SK-N-SH (cell line): ENCODE data around the gene AOAH.

Source experiments
- MAX ChIP-seq: IDR thresholded peaks from 2 replicates; pipeline ENCODE4 v1.4.0; 2012; ENCODE audit warnings: low read depth
- RAD21 ChIP-seq: IDR thresholded peaks from 2 replicates; pipeline ENCODE4 v1.6.1; 2012; ENCODE audit warnings: mild to moderate bottlenecking, low read length
- SMC3 ChIP-seq: IDR thresholded peaks from 2 replicates; pipeline ENCODE4 v1.6.1; 2012; ENCODE audit warnings: low read depth, low read length, improper control_type of control experiment
- TF ChIP-seq, protein P1 (sequence below): fragments of 200-600 bp; sonication (generic); IDR thresholded peaks from 2 replicates; pipeline ENCODE4 v1.6.1; 2017; ENCODE audit warnings: antibody characterized with exemption, mild to moderate bottlenecking, moderate library complexity

- no peak for TF ChIP-seq MAX
- TF ChIP-seq RAD21, result no peak
- TF ChIP-seq, protein P1, sequence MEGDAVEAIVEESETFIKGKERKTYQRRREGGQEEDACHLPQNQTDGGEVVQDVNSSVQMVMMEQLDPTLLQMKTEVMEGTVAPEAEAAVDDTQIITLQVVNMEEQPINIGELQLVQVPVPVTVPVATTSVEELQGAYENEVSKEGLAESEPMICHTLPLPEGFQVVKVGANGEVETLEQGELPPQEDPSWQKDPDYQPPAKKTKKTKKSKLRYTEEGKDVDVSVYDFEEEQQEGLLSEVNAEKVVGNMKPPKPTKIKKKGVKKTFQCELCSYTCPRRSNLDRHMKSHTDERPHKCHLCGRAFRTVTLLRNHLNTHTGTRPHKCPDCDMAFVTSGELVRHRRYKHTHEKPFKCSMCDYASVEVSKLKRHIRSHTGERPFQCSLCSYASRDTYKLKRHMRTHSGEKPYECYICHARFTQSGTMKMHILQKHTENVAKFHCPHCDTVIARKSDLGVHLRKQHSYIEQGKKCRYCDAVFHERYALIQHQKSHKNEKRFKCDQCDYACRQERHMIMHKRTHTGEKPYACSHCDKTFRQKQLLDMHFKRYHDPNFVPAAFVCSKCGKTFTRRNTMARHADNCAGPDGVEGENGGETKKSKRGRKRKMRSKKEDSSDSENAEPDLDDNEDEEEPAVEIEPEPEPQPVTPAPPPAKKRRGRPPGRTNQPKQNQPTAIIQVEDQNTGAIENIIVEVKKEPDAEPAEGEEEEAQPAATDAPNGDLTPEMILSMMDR, result no peak
- no peak for TF ChIP-seq SMC3
Measured at GRCh38 chr7:36762394-36762793, 38.1 kb upstream of the AOAH start.
